K562 (cell line): Measurements from ENCODE around the gene ZBTB16. TPM values are rescaled to one million over a fixed set of nuclear protein-coding genes. Genes with fewer than 3 reads are reported as not detected.

Experiments
- ESRRA ChIP-seq: fragments of 450-650 bp; IDR thresholded peaks from 2 replicates; pipeline ENCODE4 v1.6.1; 2014; ENCODE audit warnings: low read depth, mild to moderate bottlenecking, moderate library complexity, borderline replicate concordance
- ETV5 ChIP-seq: sonication (generic); formaldehyde crosslinking; IDR thresholded peaks from 2 replicates; pipeline ENCODE4 v1.4.0; 2020; ENCODE audit warnings: low read depth, mild to moderate bottlenecking, missing genetic modification reagents
- FIP1L1 ChIP-seq: fragments of 200-400 bp; formaldehyde crosslinking; IDR thresholded peaks from 2 replicates; pipeline ENCODE4 v1.6.1; 2018; ENCODE audit warnings: mild to moderate bottlenecking, low read depth, low read length; ENCODE audit not compliant: poor library complexity, severe bottlenecking
- L3MBTL2 ChIP-seq: fragments of 450-650 bp; IDR thresholded peaks from 2 replicates; pipeline ENCODE4 v1.6.1; 2016; ENCODE audit warnings: mild to moderate bottlenecking, moderate library complexity
- MAZ ChIP-seq, 2 experiments: fragments of 450-650 bp in 1 of 2; sonication (generic) in 1 of 2; formaldehyde crosslinking; IDR thresholded peaks in 1 of 2; conservative IDR thresholded peaks in 1 of 2; 2 replicates each; pipeline versions ENCODE4 v1.4.0 to v1.5.0; 2020; ENCODE audit warnings: mild to moderate bottlenecking in 1 of 2, missing genetic modification reagents in 1 of 2
- MEF2A ChIP-seq: IDR thresholded peaks from 2 replicates; pipeline ENCODE4 v1.6.1; 2011; ENCODE audit warnings: low read depth, mild to moderate bottlenecking, low read length, moderate library complexity; ENCODE audit not compliant: control insufficient read depth
- MEF2D ChIP-seq: conservative IDR thresholded peaks from 2 replicates; pipeline ENCODE4 v1.6.1; 2016; ENCODE audit warnings: low read depth, missing genetic modification characterization, missing compliant biosample characterization
- NCOA4 ChIP-seq: fragments of 450-650 bp; IDR thresholded peaks from 2 replicates; pipeline ENCODE4 v1.6.1; 2018; ENCODE audit warnings: mild to moderate bottlenecking; ENCODE audit not compliant: partially characterized antibody
- NUFIP1 ChIP-seq: fragments of 450-650 bp; IDR thresholded peaks from 2 replicates; pipeline ENCODE4 v1.6.1; 2018; ENCODE audit not compliant: partially characterized antibody
- RB1 ChIP-seq: fragments of 450-650 bp; IDR thresholded peaks from 2 replicates; pipeline ENCODE4 v1.6.1; 2017; ENCODE audit warnings: low read depth, mild to moderate bottlenecking
- SMC3 ChIP-seq: conservative IDR thresholded peaks from 2 replicates; pipeline ENCODE4 v1.6.1; 2011; ENCODE audit warnings: low read depth, low read length, improper control_type of control experiment; ENCODE audit not compliant: insufficient read depth
- SUPT5H ChIP-seq: fragments of 450-650 bp; IDR thresholded peaks from 2 replicates; pipeline ENCODE4 v1.6.1; 2016
- TCF7 ChIP-seq: sonication (generic); IDR thresholded peaks from 2 replicates; pipeline ENCODE4 v1.6.1; 2016; ENCODE audit warnings: antibody characterized with exemption, borderline replicate concordance
- U2AF2 ChIP-seq: fragments of 200-400 bp; formaldehyde crosslinking; optimal IDR thresholded peaks from 2 replicates; pipeline ENCODE3; 2017; ENCODE audit warnings: low read depth, mild to moderate bottlenecking, low read length
- ZBTB7A ChIP-seq: IDR thresholded peaks from 2 replicates; pipeline ENCODE4 v1.6.1; 2011; ENCODE audit warnings: low read depth, mild to moderate bottlenecking, low read length, moderate library complexity, borderline replicate concordance; ENCODE audit not compliant: control insufficient read depth
- polyA plus RNA-seq, 8 experiments: library from polyadenylated mRNA; depleted of rRNA in 4 of 8; stranded (reverse) in 5 of 8; unstranded in 3 of 8; fragments of >200 nt; fragmentation: Nextera tagmentation in 2 of 8; fragmentation: Illumina TruSeq in 1 of 8; extraction: Ambion mirVana in 2 of 8; extraction: Trizol in 1 of 8; gene quantifications; 2 replicates each; pipeline versions ENCODE4 v1.2.1 to v1.2.3, GENCODE V29; 2011 to 2014; ENCODE audit warnings: inconsistent platforms in 1 of 8, missing spikeins in 1 of 8
- total RNA-seq, 7 experiments: library from RNA; depleted of rRNA in 6 of 7; stranded (reverse); fragments of >200 nt in 6 of 7; fragmentation: Illumina TruSeq in 2 of 7; extraction: Trizol in 2 of 7; gene quantifications; 2 replicates each; pipeline versions ENCODE4 v1.2.1 to v1.2.3, GENCODE V29; 2011 to 2021; ENCODE audit warnings: low replicate concordance in 1 of 7
- TF ChIP-seq, protein P1 (sequence below), 3 experiments: IDR thresholded peaks in 2 of 3; conservative IDR thresholded peaks in 1 of 3; 2 replicates each; pipeline ENCODE4 v1.5.1; 2011 to 2012; ENCODE audit warnings: low read length in 3 of 3, mild to moderate bottlenecking in 3 of 3, control low read depth in 2 of 3, improper control_type of control experiment in 1 of 3, inconsistent platforms in 1 of 3, low read depth in 1 of 3, mixed read lengths in 1 of 3, moderate library complexity in 1 of 3; ENCODE audit not compliant: insufficient read depth in 2 of 3
- TF ChIP-seq, protein P2 (sequence below): fragments of 200-800 bp; sonication (Bioruptor generic); IDR thresholded peaks from 2 replicates; pipeline ENCODE4 v1.6.1; 2017; ENCODE audit warnings: missing genetic modification characterization, missing compliant biosample characterization
- TF ChIP-seq, protein P3 (sequence below), 2 experiments: fragments of 250-450 bp in 1 of 2; fragments of 450-650 bp in 1 of 2; sonication (Bioruptor Pico) in 1 of 2; IDR thresholded peaks; 2 replicates each; pipeline versions ENCODE4 v1.6.1 to v1.8.0; 2016 to 2021; ENCODE audit warnings: mild to moderate bottlenecking in 2 of 2, moderate library complexity in 2 of 2, missing compliant biosample characterization in 1 of 2, missing genetic modification characterization in 1 of 2
- TF ChIP-seq, protein P4 (sequence below): sonication (generic); formaldehyde crosslinking; IDR thresholded peaks from 2 replicates; pipeline ENCODE4 v1.9.0; 2022; ENCODE audit warnings: mild to moderate bottlenecking, missing genetic modification reagents
- TF ChIP-seq, protein P5 (sequence below): fragments of 200-800 bp; sonication (Bioruptor generic); IDR thresholded peaks from 2 replicates; pipeline ENCODE4 v1.6.1; 2017; ENCODE audit warnings: missing genetic modification characterization, missing compliant biosample characterization

The ZBTB16 gene
- total and polyA plus RNA-seq, 9 of the 15 experiments (the other 6 are each of a cell fraction or from before 2014, with no cell fraction given): 0.06 to 0.40 (median 0.24) TPM; not detected in 4

DNA sequence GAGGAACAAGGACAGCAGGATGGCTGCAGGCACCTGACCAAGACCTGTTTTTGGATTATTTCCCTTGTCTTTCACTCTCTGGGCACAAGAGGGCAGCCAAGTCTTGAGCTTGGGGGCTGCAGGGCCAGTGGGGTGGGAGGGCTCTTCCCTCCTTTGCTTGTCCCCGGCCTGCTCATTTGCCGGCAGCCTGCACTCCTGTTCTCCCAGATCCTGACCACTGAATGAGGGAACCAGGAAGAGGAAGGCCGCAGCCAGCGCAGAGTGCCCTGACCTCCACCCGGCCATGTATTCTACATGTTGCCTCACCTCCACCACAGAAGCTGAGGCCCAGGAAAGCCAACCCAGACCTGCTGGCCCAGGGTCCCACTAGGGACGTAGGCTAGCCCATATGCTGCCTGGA lies 221.2 kb downstream of the ZBTB16 start (continued):
- TF ChIP-seq, protein P1, sequence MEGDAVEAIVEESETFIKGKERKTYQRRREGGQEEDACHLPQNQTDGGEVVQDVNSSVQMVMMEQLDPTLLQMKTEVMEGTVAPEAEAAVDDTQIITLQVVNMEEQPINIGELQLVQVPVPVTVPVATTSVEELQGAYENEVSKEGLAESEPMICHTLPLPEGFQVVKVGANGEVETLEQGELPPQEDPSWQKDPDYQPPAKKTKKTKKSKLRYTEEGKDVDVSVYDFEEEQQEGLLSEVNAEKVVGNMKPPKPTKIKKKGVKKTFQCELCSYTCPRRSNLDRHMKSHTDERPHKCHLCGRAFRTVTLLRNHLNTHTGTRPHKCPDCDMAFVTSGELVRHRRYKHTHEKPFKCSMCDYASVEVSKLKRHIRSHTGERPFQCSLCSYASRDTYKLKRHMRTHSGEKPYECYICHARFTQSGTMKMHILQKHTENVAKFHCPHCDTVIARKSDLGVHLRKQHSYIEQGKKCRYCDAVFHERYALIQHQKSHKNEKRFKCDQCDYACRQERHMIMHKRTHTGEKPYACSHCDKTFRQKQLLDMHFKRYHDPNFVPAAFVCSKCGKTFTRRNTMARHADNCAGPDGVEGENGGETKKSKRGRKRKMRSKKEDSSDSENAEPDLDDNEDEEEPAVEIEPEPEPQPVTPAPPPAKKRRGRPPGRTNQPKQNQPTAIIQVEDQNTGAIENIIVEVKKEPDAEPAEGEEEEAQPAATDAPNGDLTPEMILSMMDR (IDR thresholded peaks at IDR 0.05 in 2 of 3, conservative IDR thresholded peaks at IDR 0.05 in 1 of 3; ENCODE audit: insufficient read depth in 2 of 3, low read depth in 1 of 3, low read length in 3 of 3): peak; percentile 82 to 92 (median 84)
- TF ChIP-seq MEF2A: no peak
- no peak for TF ChIP-seq MEF2D (tag)
- TF ChIP-seq NUFIP1: no peak
- no peak for TF ChIP-seq ZBTB7A
- peak; percentile 67 to 93; a peak in 2 of 4 replicates for TF ChIP-seq MAZ (CRISPR knock-in tag; conservative IDR thresholded peaks at IDR 0.05 in 1 of 2, IDR thresholded peaks at IDR 0.05 in 1 of 2)
- TF ChIP-seq, protein P2, sequence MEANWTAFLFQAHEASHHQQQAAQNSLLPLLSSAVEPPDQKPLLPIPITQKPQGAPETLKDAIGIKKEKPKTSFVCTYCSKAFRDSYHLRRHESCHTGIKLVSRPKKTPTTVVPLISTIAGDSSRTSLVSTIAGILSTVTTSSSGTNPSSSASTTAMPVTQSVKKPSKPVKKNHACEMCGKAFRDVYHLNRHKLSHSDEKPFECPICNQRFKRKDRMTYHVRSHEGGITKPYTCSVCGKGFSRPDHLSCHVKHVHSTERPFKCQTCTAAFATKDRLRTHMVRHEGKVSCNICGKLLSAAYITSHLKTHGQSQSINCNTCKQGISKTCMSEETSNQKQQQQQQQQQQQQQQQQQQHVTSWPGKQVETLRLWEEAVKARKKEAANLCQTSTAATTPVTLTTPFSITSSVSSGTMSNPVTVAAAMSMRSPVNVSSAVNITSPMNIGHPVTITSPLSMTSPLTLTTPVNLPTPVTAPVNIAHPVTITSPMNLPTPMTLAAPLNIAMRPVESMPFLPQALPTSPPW: peak; percentile 55
- TF ChIP-seq RB1: peak; percentile 34; the same call in 1 of the 2 replicates
- TF ChIP-seq FIP1L1: no peak
- TF ChIP-seq, protein P3, sequence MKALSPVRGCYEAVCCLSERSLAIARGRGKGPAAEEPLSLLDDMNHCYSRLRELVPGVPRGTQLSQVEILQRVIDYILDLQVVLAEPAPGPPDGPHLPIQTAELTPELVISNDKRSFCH (CRISPR knock-in tag; IDR thresholded peaks at IDR 0.05): no peak
- TF ChIP-seq, protein P3 (tag; IDR thresholded peaks at IDR 0.05): 0 out of 2 replicates have a peak, but pooled peaks have one; percentile 42
- TF ChIP-seq, protein P4, sequence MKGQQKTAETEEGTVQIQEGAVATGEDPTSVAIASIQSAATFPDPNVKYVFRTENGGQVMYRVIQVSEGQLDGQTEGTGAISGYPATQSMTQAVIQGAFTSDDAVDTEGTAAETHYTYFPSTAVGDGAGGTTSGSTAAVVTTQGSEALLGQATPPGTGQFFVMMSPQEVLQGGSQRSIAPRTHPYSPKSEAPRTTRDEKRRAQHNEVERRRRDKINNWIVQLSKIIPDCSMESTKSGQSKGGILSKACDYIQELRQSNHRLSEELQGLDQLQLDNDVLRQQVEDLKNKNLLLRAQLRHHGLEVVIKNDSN (CRISPR knock-in tag): peak; percentile 42; the same call in 1 of the 2 replicates
- no peak for TF ChIP-seq U2AF2
- TF ChIP-seq, protein P5, sequence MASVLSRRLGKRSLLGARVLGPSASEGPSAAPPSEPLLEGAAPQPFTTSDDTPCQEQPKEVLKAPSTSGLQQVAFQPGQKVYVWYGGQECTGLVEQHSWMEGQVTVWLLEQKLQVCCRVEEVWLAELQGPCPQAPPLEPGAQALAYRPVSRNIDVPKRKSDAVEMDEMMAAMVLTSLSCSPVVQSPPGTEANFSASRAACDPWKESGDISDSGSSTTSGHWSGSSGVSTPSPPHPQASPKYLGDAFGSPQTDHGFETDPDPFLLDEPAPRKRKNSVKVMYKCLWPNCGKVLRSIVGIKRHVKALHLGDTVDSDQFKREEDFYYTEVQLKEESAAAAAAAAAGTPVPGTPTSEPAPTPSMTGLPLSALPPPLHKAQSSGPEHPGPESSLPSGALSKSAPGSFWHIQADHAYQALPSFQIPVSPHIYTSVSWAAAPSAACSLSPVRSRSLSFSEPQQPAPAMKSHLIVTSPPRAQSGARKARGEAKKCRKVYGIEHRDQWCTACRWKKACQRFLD (CRISPR knock-in tag): no peak
- TF ChIP-seq TCF7: no peak
- TF ChIP-seq NCOA4: no peak
- 0 out of 2 replicates have a peak, but pooled peaks have one; percentile 37 for TF ChIP-seq L3MBTL2
- peak; percentile 82 for TF ChIP-seq SMC3
- 0 out of 2 replicates have a peak, but pooled peaks have one; percentile 23 for TF ChIP-seq ESRRA
- no peak for TF ChIP-seq SUPT5H
- TF ChIP-seq ETV5 (CRISPR knock-in tag): peak; percentile 46; the same call in 1 of the 2 replicates
